DMS153 treated with DMSO at 0.1 percent for 48 hours (cell line): ENCODE data around the gene RPP25L.

Experiments
- DNase-seq: peaks from one replicate; lab custom pipeline; 2025; ENCODE audit not compliant: unreplicated experiment; lab: John Stamatoyannopoulos, UW

The RPP25L gene

DNA sequence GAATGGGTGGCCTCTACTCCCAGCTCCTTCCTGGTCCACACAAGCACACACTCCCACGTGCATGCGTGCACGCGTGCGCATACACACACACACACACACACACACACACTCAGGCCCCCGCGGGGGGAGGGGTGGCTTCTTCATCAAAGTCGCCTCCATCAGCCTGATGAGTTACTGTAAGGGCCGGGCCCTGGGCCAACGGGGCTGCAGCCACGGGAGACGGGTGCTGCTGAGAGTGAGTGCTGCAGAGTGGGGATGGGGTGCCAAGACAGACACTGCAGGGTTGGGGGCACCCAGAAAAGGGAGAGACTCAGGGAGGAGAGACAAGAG lies 40.5 kb downstream of the RPP25L start:
- DNase-seq: no peak

- no peak for DNase-seq
These were observed 41.0 kb downstream of the RPP25L start for GRCh38 chr9:34570809-34571480.

DNA sequence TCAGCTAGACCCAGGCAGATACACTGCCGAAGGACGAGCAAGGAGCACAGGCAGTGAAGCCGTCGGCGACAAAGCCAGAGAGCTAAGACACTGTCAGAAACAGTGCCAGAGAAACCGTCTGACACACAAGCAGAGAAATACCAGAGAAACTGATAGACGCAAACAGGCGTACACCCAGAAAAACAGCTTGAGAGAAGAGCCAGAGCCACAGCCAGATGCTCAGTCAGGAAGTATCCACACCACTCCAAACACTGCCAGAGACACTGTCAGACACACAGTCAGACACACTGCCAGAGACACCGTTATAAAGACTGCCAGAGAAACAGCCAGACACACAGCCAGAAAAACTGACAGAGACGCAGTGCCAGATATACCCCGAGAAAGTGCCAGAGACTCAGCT lies 41.5 kb downstream of the RPP25L start:
- no peak for DNase-seq

DNA sequence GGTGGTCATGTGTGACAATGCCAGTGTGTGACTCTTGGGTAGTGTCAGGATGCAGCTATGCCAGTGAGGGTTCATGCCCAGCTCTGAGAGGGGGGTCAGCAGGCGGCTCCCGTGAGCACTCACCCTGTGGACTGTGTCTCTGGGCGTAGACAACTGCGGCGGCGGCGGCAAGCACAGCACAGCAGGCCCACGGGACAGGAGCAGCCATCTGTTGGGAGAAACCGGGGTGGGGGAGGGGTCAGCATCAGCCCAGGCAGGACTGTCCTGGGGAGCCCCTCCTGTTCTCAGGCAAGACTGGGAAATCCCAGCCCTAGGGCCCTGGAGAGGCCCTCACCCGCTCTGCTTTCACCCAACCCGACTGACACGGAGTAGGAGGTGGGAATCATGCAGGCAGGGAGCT lies 43.1 kb downstream of the RPP25L start:
- no peak for DNase-seq

GRCh38 chr9:34568133-34568532 lies 43.8 kb downstream of the RPP25L start:
- DNase-seq: no peak

- no peak for DNase-seq
These were observed 44.9 kb downstream of the RPP25L start for GRCh38 chr9:34566972-34567371.

DNA sequence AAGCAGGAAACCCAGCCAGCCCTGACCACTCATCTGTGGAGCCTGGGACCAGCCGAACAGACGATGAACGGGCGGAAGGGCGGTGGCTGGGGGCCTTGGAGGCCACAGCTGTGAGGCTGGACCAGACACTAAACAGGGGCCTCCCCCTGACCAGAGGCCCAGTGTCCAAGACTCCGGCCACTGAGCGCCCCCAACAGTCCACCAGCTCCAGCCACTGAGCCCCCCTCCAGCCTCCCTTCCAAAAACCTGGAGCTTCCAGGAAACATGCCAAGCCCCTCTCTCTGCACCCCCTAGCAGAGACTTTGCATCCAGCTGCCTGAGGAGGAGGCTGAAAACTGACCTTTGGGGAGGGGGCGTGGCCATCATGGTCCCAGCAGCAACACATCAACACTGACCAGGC lies 45.6 kb downstream of the RPP25L start:
- DNase-seq: no peak

GRCh38 chr9:34565856-34566255 lies 46.0 kb downstream of the RPP25L start:
- DNase-seq: no peak

- no peak for DNase-seq
These were observed 47.3 kb downstream of the RPP25L start for GRCh38 chr9:34564617-34565016.

DNA sequence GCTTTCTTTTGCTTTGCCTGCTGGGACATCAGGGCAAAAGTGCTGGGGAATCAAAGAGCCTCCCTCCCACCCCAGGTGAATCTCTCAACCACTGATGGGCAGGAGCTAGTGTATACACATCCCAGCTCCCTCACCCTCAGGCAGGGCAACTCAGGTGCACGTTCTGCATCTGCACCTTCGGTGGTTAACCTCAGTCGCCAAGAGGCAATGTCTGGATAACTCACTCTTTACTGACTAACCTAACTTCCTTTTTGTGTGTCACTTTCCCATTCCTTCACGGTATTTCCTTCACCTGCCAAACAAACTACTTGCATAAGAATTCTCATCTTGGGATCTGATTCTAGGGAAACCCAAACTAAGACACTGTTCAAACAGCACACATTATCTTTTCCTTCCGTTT lies 48.6 kb downstream of the RPP25L start:
- DNase-seq: no peak

DNA sequence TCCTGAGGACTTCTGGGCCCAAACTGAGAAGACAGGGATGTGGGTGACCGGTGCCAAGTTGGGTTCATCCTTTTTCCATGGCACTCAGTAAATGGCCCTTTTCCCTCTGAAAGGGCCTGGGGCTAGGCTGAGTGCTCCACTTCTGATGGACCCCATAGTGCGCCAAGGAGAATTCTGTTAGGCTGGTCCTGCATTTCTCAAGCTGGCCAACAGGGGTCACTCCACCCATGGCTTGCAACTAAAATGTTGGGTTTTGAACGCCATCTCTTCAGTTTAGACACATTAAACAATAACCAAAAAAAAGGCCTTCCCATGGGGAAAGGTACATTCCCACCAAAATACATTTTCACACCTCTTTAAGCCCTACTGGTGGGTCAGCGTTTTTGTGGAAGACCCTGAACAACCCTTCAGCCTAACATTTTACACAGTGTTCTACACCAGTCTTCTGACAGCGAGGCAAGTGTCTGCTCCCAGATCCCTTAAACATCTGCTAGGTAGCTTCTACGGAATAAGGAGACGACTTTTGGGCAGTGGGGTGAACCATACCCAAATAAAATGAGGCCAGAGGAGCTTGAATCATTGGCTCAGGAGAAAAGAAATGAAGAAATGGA lies 49.7 kb downstream of the RPP25L start:
- DNase-seq: no peak

DNA sequence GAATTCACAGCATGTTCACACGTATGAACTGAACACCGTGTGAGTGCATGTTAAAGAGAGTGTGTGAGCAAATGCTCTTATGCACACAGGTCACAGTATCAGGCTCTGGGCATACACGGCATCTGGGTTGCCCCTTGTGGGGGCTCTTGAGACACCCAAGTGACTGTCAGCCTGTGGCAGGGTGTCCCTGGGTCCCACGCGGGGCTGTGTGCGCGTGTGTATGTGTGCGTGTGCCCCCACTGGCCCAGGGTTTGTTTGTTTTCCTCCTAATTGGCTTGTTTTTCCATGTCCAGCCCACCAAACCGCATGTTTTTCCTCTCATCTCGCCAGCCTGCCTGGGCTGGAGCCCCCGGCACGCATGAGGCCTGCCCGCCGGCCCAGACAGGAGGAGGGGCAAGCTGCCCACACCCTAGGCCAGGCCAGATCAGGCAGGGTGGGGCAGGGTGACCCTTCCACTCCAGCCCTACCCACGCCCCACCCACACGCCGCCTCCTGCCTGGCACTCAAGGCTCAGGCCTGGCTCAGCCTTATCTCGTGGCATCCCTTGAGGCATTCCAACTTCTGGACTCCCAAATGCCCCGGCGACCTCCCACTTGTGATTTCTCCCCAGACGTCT lies 51.2 kb downstream of the RPP25L start:
- no peak for DNase-seq
